H1 (cell line): ENCODE results near the gene TMEM30A. TPM values are rescaled to one million over a fixed set of nuclear protein-coding genes. Genes with fewer than 3 reads are reported as not detected.

Experiments
- CBX8 ChIP-seq: fragments of 300-800, 300-1000 bp; sonication (generic); IDR thresholded peaks from 2 replicates; pipeline ENCODE4 v1.7.1; 2016; ENCODE audit warnings: low read depth, low read length, borderline replicate concordance
- JUN ChIP-seq: IDR thresholded peaks from 2 replicates; pipeline ENCODE4 v1.6.1; 2011; ENCODE audit warnings: low read depth, mild to moderate bottlenecking, improper control_type of control experiment, low read length
- KDM5A ChIP-seq: fragments of 200-600 bp; IDR thresholded peaks from 2 replicates; pipeline ENCODE4 v1.7.1; 2012; ENCODE audit warnings: mild to moderate bottlenecking, low read length, inconsistent platforms, mixed read lengths
- PHF8 ChIP-seq: fragments of 200-600 bp; sonication (generic); conservative IDR thresholded peaks from 2 replicates; pipeline ENCODE4 v1.7.1; 2012; ENCODE audit warnings: low read depth, mild to moderate bottlenecking, inconsistent platforms, low read length, moderate library complexity
- TBP ChIP-seq: IDR thresholded peaks from 2 replicates; pipeline ENCODE4 v1.6.1; 2011; ENCODE audit warnings: low read depth, low read length, improper control_type of control experiment
- ZNF274 ChIP-seq: IDR thresholded peaks from 2 replicates; pipeline ENCODE4 v1.7.0; 2012; ENCODE audit warnings: low read length, borderline replicate concordance; ENCODE audit errors: extremely low read depth
- polyA plus RNA-seq, 7 experiments: library from polyadenylated mRNA; depleted of rRNA in 3 of 7; stranded (reverse) in 5 of 7; unstranded in 2 of 7; fragments of >200 nt in 5 of 7; fragments of 200-250 nt in 2 of 7; gene quantifications; 1 replicate in 5 of 7; 2 replicates in 1 of 7; 4 replicates in 1 of 7; pipeline versions ENCODE4 v1.2.1 to v1.2.3, GENCODE V29; 2011 to 2013; ENCODE audit warnings: missing spikeins in 2 of 7, mixed read lengths in 2 of 7
- total RNA-seq: library from RNA; stranded (reverse); fragmentation: NEBNext Ultra II Directional; extraction: Animal tissue kit (Norgen Biotek cat#: 25700); gene quantifications from 2 replicates; pipeline ENCODE4 v1.2.1, GENCODE V29; 2021

Gene TMEM30A
- total and polyA plus RNA-seq, 2 of the 8 experiments (the other 6 are each of a cell fraction or from before 2014, with no cell fraction given): 10.5 to 71.0 TPM

DNA sequence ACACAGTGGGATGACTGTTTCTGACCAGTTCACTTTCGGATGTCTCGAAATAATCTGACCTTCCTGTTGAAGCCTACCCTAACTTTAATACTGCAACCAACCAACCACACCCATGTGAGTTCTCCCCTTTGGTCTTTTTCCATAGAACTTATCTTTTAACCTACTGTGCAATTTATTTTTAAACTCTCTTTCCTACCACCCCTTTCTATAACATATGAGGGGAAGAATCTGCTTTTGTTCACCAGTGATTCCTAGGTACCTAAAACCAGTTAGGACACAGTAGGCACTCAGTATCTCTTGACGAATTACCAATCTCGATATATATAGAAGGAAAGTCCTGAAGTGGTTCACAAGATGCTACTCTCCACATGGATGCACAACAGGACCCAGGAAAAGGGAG lies 48.0 kb downstream of the TMEM30A start (continued):
- TF ChIP-seq ZNF274: no peak
- no peak for TF ChIP-seq KDM5A
- no peak for TF ChIP-seq TBP
- TF ChIP-seq CBX8: no peak
- TF ChIP-seq JUN: no peak
- no peak for TF ChIP-seq PHF8
- TF ChIP-seq, all 59 proteins: peak for 0
